GM18858 (cell line): ENCODE measurements around the gene RHBDD1.

Experiments
- ATAC-seq: cut with Tn5 transposase; IDR thresholded peaks from one replicate; pipeline ENCODE4 v1.9.1; 2021; ENCODE audit not compliant: unreplicated experiment

RHBDD1 gene

GRCh38 chr2:226883296-226883795 lies 47.5 kb downstream of the RHBDD1 start:
- no peak for ATAC-seq

GRCh38 chr2:226884166-226884565 lies 48.3 kb downstream of the RHBDD1 start:
- no peak for ATAC-seq

GRCh38 chr2:226885769-226886435 lies 50.0 kb downstream of the RHBDD1 start:
- no peak for ATAC-seq

GRCh38 chr2:226887940-226888339 lies 52.1 kb downstream of the RHBDD1 start:
- no peak for ATAC-seq

GRCh38 chr2:226888378-226888965 lies 52.6 kb downstream of the RHBDD1 start:
- no peak for ATAC-seq

GRCh38 chr2:226888971-226889370 lies 53.1 kb downstream of the RHBDD1 start:
- no peak for ATAC-seq

GRCh38 chr2:226890286-226890685 lies 54.4 kb downstream of the RHBDD1 start:
- no peak for ATAC-seq

GRCh38 chr2:226891780-226892590 lies 56.1 kb downstream of the RHBDD1 start:
- ATAC-seq: no peak

- no peak for ATAC-seq
These were observed 56.9 kb downstream of the RHBDD1 start for GRCh38 chr2:226892729-226893128.

GRCh38 chr2:226893216-226893615 lies 57.4 kb downstream of the RHBDD1 start:
- ATAC-seq: no peak

- ATAC-seq: no peak
These were observed 58.9 kb downstream of the RHBDD1 start for GRCh38 chr2:226894752-226895151.

GRCh38 chr2:226895579-226895978 lies 59.7 kb downstream of the RHBDD1 start:
- ATAC-seq: no peak

GRCh38 chr2:226898121-226898520 lies 62.3 kb downstream of the RHBDD1 start:
- no peak for ATAC-seq

GRCh38 chr2:226898897-226899296 lies 63.0 kb downstream of the RHBDD1 start:
- no peak for ATAC-seq

GRCh38 chr2:226902041-226902966 lies 66.5 kb downstream of the RHBDD1 start:
- no peak for ATAC-seq

- ATAC-seq: no peak
These were observed 67.3 kb downstream of the RHBDD1 start for GRCh38 chr2:226903179-226903578.

GRCh38 chr2:226904592-226904991 lies 68.7 kb downstream of the RHBDD1 start:
- ATAC-seq: peak; percentile 40

- peak; percentile 12 for ATAC-seq
These were observed 69.9 kb downstream of the RHBDD1 start for GRCh38 chr2:226905718-226906117.

GRCh38 chr2:226906163-226906693 lies 70.4 kb downstream of the RHBDD1 start:
- ATAC-seq: peak; percentile 69

GRCh38 chr2:226909126-226909525 lies 73.3 kb downstream of the RHBDD1 start:
- ATAC-seq: no peak
